Activated naive CD4-positive, alpha-beta T cell treated with anti-CD3 and anti-CD28 coated beads for 36 hours (primary cell): ENCODE data around the gene CCDC178. TPM values are rescaled to one million over a fixed set of nuclear protein-coding genes. Genes with fewer than 3 reads are reported as not detected.
"Not testable (repeated sequence)": the region's sequence is repeated elsewhere in the genome, so short reads cannot be mapped to it uniquely, and the experiment has no call there.

Experiments used
- CTCF ChIA-PET: fragments of 350-600 bp; sonication (Branson Sonifier 250); formaldehyde crosslinking; loops from one replicate; lab custom pipeline; 2021; ENCODE audit warnings: antibody characterized with exemption; lab: Charles Lee
- DNase-seq: peaks from one replicate; pipeline ENCODE4 v3.0.0-alpha.2; 2020
- H3K27ac Mint-ChIP-seq: one replicate; pipeline ENCODE4 v1.8.0; 2021; ENCODE audit warnings: mild to moderate bottlenecking, mixed read lengths
- H3K27me3 Mint-ChIP-seq: one replicate; pipeline ENCODE4 v1.8.0; 2021; ENCODE audit warnings: low read depth, mixed read lengths
- H3K36me3 Mint-ChIP-seq: one replicate; pipeline ENCODE4 v1.8.0; 2021; ENCODE audit warnings: low read depth, mixed read lengths
- H3K4me1 Mint-ChIP-seq: one replicate; pipeline ENCODE4 v1.8.0; 2021; ENCODE audit warnings: low read depth, mixed read lengths
- H3K4me3 Mint-ChIP-seq: one replicate; pipeline ENCODE4 v1.8.0; 2021; ENCODE audit warnings: mild to moderate bottlenecking, moderate library complexity, mixed read lengths
- H3K9me3 Mint-ChIP-seq: one replicate; pipeline ENCODE4 v1.8.0; 2021; ENCODE audit warnings: mixed read lengths
- intact Hi-C: fragments of 100-400 bp; cut with micrococcal nuclease; formaldehyde crosslinking; loops from one replicate; pipeline ENCODE4 v1.15.1; 2023
- total RNA-seq, 2 experiments: library from RNA; stranded (reverse); gene quantifications; one replicate each; pipeline ENCODE4 v1.2.3, GENCODE V29; 2021

Gene CCDC178
- total RNA-seq, 2 experiments from 2014 or later = not detected

- no peaks in the 10 kb centered on the region for H3K4me1 Mint-ChIP-seq
- intact Hi-C loops = no loop called here
- CTCF ChIA-PET = no interaction called here
- H3K27ac Mint-ChIP-seq = no peak overlapping the region
- peaks cover 5% of the 10 kb centered on the region for H3K9me3 Mint-ChIP-seq
- H3K27me3 Mint-ChIP-seq = no peaks in the 10 kb centered on the region
- no peak overlapping the region for H3K4me3 Mint-ChIP-seq
- no peaks in the 10 kb centered on the region for H3K36me3 Mint-ChIP-seq
- DNase-seq = no peak
Measured at GRCh38 chr18:32998921-32999320, 441.6 kb downstream of the CCDC178 start.

- no peak overlapping the region for H3K4me3 Mint-ChIP-seq
- intact Hi-C loops = no loop called here
- H3K9me3 Mint-ChIP-seq = peaks cover 5% of the 10 kb centered on the region
- no peaks in the 10 kb centered on the region for H3K36me3 Mint-ChIP-seq
- no peaks in the 10 kb centered on the region for H3K27me3 Mint-ChIP-seq
- CTCF ChIA-PET = no interaction called here
- no peaks in the 10 kb centered on the region for H3K4me1 Mint-ChIP-seq
- H3K27ac Mint-ChIP-seq = no peak overlapping the region
- DNase-seq = no peak
Measured at GRCh38 chr18:32998285-32998684, 442.2 kb downstream of the CCDC178 start.

GRCh38 chr18:32983721-32984120 is 456.8 kb downstream of the CCDC178 start:
- Mint-ChIP-seq H3K9me3 (no peaks in the 10 kb centered on the region), H3K4me1 (no peaks in the 10 kb centered on the region), H3K4me3 (no peak overlapping the region), H3K36me3 (no peaks in the 10 kb centered on the region), H3K27me3 (no peaks in the 10 kb centered on the region), H3K27ac (no peak overlapping the region)
- no peak for DNase-seq
- CTCF ChIA-PET = no interaction called here
- intact Hi-C loops = no loop called here

GRCh38 chr18:32980896-32981295 is 459.6 kb downstream of the CCDC178 start:
- H3K4me1 Mint-ChIP-seq = no peaks in the 10 kb centered on the region

GRCh38 chr18:32975501-32975900 is 465.0 kb downstream of the CCDC178 start:
- Mint-ChIP-seq H3K9me3 (peaks cover 9% of the 10 kb centered on the region), H3K27ac (no peak overlapping the region), H3K4me3 (no peak overlapping the region), H3K27me3 (no peaks in the 10 kb centered on the region), H3K36me3 (no peaks in the 10 kb centered on the region), H3K4me1 (no peaks in the 10 kb centered on the region)
- no peak for DNase-seq
- CTCF ChIA-PET = no interaction called here
- intact Hi-C loops = no loop called here

More at GRCh38 chr18:32980896-32981295, 459.6 kb downstream of the CCDC178 start:
- intact Hi-C loops = no loop called here
- no peaks in the 10 kb centered on the region for H3K9me3 Mint-ChIP-seq
- no peak overlapping the region for H3K4me3 Mint-ChIP-seq
- no peak for DNase-seq
- H3K27ac Mint-ChIP-seq = no peak overlapping the region
- CTCF ChIA-PET = interaction anchor here (1.0 kb wide), 1 partner anchor 12 kb away, joined by 4 read pairs; no protein-coding TSS in a partner anchor
- H3K36me3 Mint-ChIP-seq = no peaks in the 10 kb centered on the region
- H3K27me3 Mint-ChIP-seq = no peaks in the 10 kb centered on the region

- DNase-seq = no peak
- Mint-ChIP-seq H3K4me1 (no peaks in the 10 kb centered on the region), H3K9me3 (peaks cover 9% of the 10 kb centered on the region), H3K36me3 (no peaks in the 10 kb centered on the region), H3K27ac (no peak overlapping the region), H3K4me3 (no peak overlapping the region), H3K27me3 (no peaks in the 10 kb centered on the region)
- CTCF ChIA-PET = no interaction called here
- intact Hi-C loops = no loop called here
Measured at GRCh38 chr18:32975163-32975436, 465.4 kb downstream of the CCDC178 start.

GRCh38 chr18:32974421-32975162 is 465.9 kb downstream of the CCDC178 start:
- no peaks in the 10 kb centered on the region for H3K27me3 Mint-ChIP-seq
- peaks cover 9% of the 10 kb centered on the region for H3K9me3 Mint-ChIP-seq
- CTCF ChIA-PET = no interaction called here
- intact Hi-C loops = no loop called here
- DNase-seq = no peak
- H3K27ac Mint-ChIP-seq = no peak overlapping the region
- H3K36me3 Mint-ChIP-seq = no peaks in the 10 kb centered on the region
- no peak overlapping the region for H3K4me3 Mint-ChIP-seq
- no peaks in the 10 kb centered on the region for H3K4me1 Mint-ChIP-seq

- CTCF ChIA-PET = no interaction called here
- no peak for DNase-seq
- intact Hi-C loops = no loop called here
- no peaks in the 10 kb centered on the region for H3K27me3 Mint-ChIP-seq
- no peaks in the 10 kb centered on the region for H3K4me1 Mint-ChIP-seq
- H3K27ac Mint-ChIP-seq = no peak overlapping the region
- H3K9me3 Mint-ChIP-seq = peaks cover 11% of the 10 kb centered on the region
- no peak overlapping the region for H3K4me3 Mint-ChIP-seq
- no peaks in the 10 kb centered on the region for H3K36me3 Mint-ChIP-seq
Measured at GRCh38 chr18:32968248-32968647, 472.3 kb downstream of the CCDC178 start.

GRCh38 chr18:32966141-32966540 is 474.4 kb downstream of the CCDC178 start:
- intact Hi-C loops = no loop called here
- Mint-ChIP-seq H3K36me3 (no peaks in the 10 kb centered on the region), H3K4me3 (no peak overlapping the region), H3K9me3 (peaks cover 5% of the 10 kb centered on the region), H3K27ac (no peak overlapping the region), H3K4me1 (no peaks in the 10 kb centered on the region), H3K27me3 (no peaks in the 10 kb centered on the region)
- CTCF ChIA-PET = no interaction called here
- DNase-seq = no peak

GRCh38 chr18:32961538-32961937 is 479.0 kb downstream of the CCDC178 start:
- Mint-ChIP-seq H3K27ac (no peak overlapping the region), H3K4me1 (no peaks in the 10 kb centered on the region), H3K4me3 (no peak overlapping the region), H3K27me3 (no peaks in the 10 kb centered on the region), H3K9me3 (peaks cover 6% of the 10 kb centered on the region), H3K36me3 (no peaks in the 10 kb centered on the region)
- no peak for DNase-seq
- CTCF ChIA-PET = no interaction called here
- intact Hi-C loops = no loop called here

GRCh38 chr18:32958746-32959145 is 481.8 kb downstream of the CCDC178 start:
- CTCF ChIA-PET = no interaction called here
- no peak for DNase-seq
- H3K27me3 Mint-ChIP-seq = no peaks in the 10 kb centered on the region
- intact Hi-C loops = no loop called here
- peaks cover 5% of the 10 kb centered on the region for H3K9me3 Mint-ChIP-seq
- no peak overlapping the region for H3K27ac Mint-ChIP-seq
- H3K4me3 Mint-ChIP-seq = no peak overlapping the region
- H3K4me1 Mint-ChIP-seq = no peaks in the 10 kb centered on the region
- H3K36me3 Mint-ChIP-seq = no peaks in the 10 kb centered on the region

GRCh38 chr18:32956591-32957315 is 483.8 kb downstream of the CCDC178 start:
- no peaks in the 10 kb centered on the region for H3K36me3 Mint-ChIP-seq
- intact Hi-C loops = no loop called here
- H3K4me3 Mint-ChIP-seq = no peak overlapping the region
- H3K27me3 Mint-ChIP-seq = no peaks in the 10 kb centered on the region
- H3K9me3 Mint-ChIP-seq = peaks cover 6% of the 10 kb centered on the region
- CTCF ChIA-PET = interaction anchor here (0.6 kb wide), 1 partner anchor 28 kb away, joined by 3 read pairs; no protein-coding TSS in a partner anchor
- H3K27ac Mint-ChIP-seq = no peak overlapping the region
- H3K4me1 Mint-ChIP-seq = no peaks in the 10 kb centered on the region
- DNase-seq = no peak

- H3K4me3 Mint-ChIP-seq, CTCF ChIA-PET, H3K27me3 Mint-ChIP-seq, H3K27ac Mint-ChIP-seq, intact Hi-C loops, H3K4me1 Mint-ChIP-seq, DNase-seq, H3K36me3 Mint-ChIP-seq, H3K9me3 Mint-ChIP-seq: not testable (repeated sequence)
Measured at GRCh38 chr18:32952318-32952717, 488.2 kb downstream of the CCDC178 start.
